Astrocyte (in vitro differentiated cells and primary cell): ENCODE results near the gene SETD4.

Source experiments
- EZH2 ChIP-seq: IDR thresholded peaks from 2 replicates; pipeline ENCODE4 v1.6.1; 2012; ENCODE audit warnings: mild to moderate bottlenecking, low read length, inconsistent platforms; ENCODE audit not compliant: insufficient read depth
- TF ChIP-seq, protein P1 (sequence below): IDR thresholded peaks from 2 replicates; pipeline ENCODE4 v1.5.1; 2011; ENCODE audit warnings: low read depth, mild to moderate bottlenecking, inconsistent platforms, low read length, moderate library complexity; ENCODE audit not compliant: insufficient read depth

DNA sequence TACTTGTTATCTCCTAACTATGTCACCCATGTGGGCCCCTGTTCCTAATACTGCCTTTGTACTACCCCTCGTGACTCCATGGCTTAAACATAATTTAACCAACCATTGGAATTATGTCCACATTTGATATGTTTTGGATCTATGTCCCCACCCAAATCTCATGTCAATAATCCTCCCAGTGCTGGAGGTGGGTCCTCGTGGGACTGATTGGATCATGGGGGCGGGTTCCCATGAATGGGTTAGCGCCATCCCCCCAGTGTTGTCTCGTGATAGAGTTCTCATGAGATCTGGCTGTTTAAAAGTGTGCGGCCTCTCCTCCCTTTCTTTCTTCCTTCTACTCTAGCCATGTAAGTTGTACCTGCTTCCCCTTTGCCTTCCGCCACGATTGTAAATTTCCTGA, 19.3 kb upstream of the SETD4 start:
- TF ChIP-seq, protein P1, sequence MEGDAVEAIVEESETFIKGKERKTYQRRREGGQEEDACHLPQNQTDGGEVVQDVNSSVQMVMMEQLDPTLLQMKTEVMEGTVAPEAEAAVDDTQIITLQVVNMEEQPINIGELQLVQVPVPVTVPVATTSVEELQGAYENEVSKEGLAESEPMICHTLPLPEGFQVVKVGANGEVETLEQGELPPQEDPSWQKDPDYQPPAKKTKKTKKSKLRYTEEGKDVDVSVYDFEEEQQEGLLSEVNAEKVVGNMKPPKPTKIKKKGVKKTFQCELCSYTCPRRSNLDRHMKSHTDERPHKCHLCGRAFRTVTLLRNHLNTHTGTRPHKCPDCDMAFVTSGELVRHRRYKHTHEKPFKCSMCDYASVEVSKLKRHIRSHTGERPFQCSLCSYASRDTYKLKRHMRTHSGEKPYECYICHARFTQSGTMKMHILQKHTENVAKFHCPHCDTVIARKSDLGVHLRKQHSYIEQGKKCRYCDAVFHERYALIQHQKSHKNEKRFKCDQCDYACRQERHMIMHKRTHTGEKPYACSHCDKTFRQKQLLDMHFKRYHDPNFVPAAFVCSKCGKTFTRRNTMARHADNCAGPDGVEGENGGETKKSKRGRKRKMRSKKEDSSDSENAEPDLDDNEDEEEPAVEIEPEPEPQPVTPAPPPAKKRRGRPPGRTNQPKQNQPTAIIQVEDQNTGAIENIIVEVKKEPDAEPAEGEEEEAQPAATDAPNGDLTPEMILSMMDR = no peak
- TF ChIP-seq EZH2 = no peak
